GDM1 (cell line): ENCODE data around the gene FIGN.

ENCODE experiments used
- DNase-seq: peaks from one replicate; lab custom pipeline; 2025; lab: John Stamatoyannopoulos, UW

FIGN gene

GRCh38 chr2:163558251-163559021 is 177.4 kb downstream of the FIGN start:
- DNase-seq = no peak

GRCh38 chr2:163556511-163556910 is 179.3 kb downstream of the FIGN start:
- no peak for DNase-seq

- no peak for DNase-seq
Observed at GRCh38 chr2:163554864-163555263, 180.9 kb downstream of the FIGN start.

- DNase-seq = no peak
Observed at GRCh38 chr2:163553601-163554000, 182.2 kb downstream of the FIGN start.

DNA sequence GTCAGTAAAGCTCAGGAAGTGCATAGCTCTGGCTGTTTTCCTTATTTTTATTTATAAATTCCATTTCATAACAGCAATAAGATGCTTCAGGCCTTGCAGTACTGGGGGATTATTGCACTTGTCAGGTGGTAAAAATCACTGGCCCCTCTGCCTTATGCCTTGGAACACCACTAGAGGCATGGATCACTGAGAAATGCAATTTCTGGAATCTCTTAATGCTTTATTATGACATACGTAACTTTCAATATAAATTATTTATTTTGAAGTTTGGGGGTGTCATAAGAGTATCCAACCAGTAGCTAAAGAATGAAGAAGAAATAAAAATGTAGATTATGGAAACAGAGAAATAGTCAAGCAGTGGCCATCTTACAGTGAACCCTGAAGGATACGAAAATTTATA is 183.1 kb downstream of the FIGN start:
- no peak for DNase-seq

DNA sequence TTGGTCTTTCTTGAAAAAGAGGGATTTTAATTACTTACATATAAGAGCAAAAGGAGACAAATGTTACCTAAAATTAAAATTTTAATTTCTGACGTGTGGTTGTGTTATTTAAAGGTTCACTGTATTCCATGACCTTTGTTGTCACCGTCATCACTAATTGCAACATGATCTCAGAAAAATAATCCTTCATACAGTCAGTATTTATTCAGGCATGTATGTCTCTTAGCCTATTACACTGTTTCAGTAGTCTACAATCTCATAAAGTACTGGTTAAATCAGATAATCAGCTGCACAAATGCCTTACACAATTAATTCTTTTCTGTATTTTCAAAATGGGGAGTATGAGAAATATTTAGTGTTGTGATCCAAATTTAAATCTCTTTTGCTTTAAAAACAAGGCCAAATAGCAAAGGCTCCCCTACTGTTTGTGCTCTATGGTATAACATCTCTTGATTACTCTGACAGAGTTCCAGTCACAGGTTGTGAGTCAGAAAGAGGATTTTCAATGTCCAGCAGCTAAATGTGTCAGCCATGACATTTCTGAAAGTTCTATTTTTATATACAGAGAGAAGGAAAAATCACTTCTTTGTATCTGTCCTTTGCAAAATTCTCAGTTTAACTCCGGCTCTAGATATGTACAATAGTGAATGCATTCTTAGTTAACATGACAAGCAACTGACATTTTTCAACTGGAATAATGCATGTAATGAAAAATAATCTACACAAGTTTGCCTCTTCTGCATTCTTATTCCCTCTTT is 184.0 kb downstream of the FIGN start:
- no peak for DNase-seq

- no peak for DNase-seq
Observed at GRCh38 chr2:163548970-163549369, 186.8 kb downstream of the FIGN start.
